Glutamatergic neuron (in vitro differentiated cells): ENCODE data around the gene SCRN1. TPM values are rescaled to one million over a fixed set of nuclear protein-coding genes. Genes with fewer than 3 reads are reported as not detected.

Experiments
- DNase-seq: peaks from one replicate; pipeline ENCODE4 v3.0.0; 2022
- H3K27ac Mint-ChIP-seq: one replicate; pipeline ENCODE4 v1.8.0; 2020; ENCODE audit warnings: mild to moderate bottlenecking, mixed read lengths, inconsistent platforms; ENCODE audit not compliant: unreplicated experiment
- H3K27me3 Mint-ChIP-seq: one replicate; pipeline ENCODE4 v1.8.0; 2020; ENCODE audit warnings: mild to moderate bottlenecking, moderate library complexity, mixed read lengths, inconsistent platforms; ENCODE audit not compliant: unreplicated experiment
- H3K36me3 Mint-ChIP-seq: one replicate; pipeline ENCODE4 v1.8.0; 2020; ENCODE audit warnings: mild to moderate bottlenecking, mixed read lengths, inconsistent platforms; ENCODE audit not compliant: unreplicated experiment
- H3K4me1 Mint-ChIP-seq: one replicate; pipeline ENCODE4 v1.8.0; 2020; ENCODE audit warnings: mild to moderate bottlenecking, low read depth, mixed read lengths, inconsistent platforms; ENCODE audit not compliant: unreplicated experiment
- H3K4me3 Mint-ChIP-seq: one replicate; pipeline ENCODE4 v1.8.0; 2020; ENCODE audit warnings: mild to moderate bottlenecking, mixed read lengths, inconsistent platforms; ENCODE audit not compliant: unreplicated experiment
- H3K9me3 Mint-ChIP-seq: one replicate; pipeline ENCODE4 v1.8.0; 2020; ENCODE audit warnings: mild to moderate bottlenecking, moderate library complexity, mixed read lengths, inconsistent platforms; ENCODE audit not compliant: unreplicated experiment
- CTCF ChIP-seq: fragments of 200-600 bp; sonication (generic); IDR thresholded peaks from one replicate; pipeline ENCODE4 v1.5.0; 2021; ENCODE audit not compliant: partially characterized antibody, unreplicated experiment
- total RNA-seq: library from RNA; stranded (reverse); fragmentation: NEBNext Ultra II Directional; extraction: Animal tissue kit (Norgen Biotek cat#: 25700); gene quantifications from one replicate; pipeline ENCODE4 v1.2.1, GENCODE V29; 2021; ENCODE audit not compliant: unreplicated experiment

SCRN1 gene
- total RNA-seq, 1 donor from 2014 or later, result 168 TPM

- Mint-ChIP-seq H3K4me3 (peak overlapping the region; percentile 98), H3K27ac (peak overlapping the region; percentile 87), H3K9me3 (peaks cover 9% of the 10 kb centered on the region), H3K36me3 (no peaks in the 10 kb centered on the region), H3K4me1 (peaks cover 14% of the 10 kb centered on the region), H3K27me3 (peaks cover 4% of the 10 kb centered on the region)
- DNase-seq, result no peak
- no peak for TF ChIP-seq CTCF
Observed at GRCh38 chr7:30027740-30028215, 38.2 kb upstream of the SCRN1 start.

DNA sequence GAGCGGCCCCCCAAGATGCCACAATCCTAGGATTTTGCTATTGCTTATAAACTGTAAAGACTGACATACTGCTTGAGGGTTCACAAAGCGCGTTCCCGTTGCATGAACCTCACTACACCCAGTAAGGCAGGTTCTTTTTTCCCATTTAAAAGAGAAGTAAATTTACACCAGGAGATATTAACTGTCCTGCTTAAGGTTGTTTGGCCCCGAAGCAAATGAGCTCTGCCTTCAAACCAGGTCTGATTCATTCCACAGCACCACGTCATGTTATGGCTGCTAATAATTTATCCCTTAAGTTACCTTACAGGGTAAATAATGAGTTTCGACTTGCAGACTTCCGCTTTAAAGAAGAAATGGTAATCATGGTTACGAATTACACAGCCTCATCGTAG lies 37.5 kb upstream of the SCRN1 start:
- H3K4me1 Mint-ChIP-seq, result peaks cover 10% of the 10 kb centered on the region
- no peak for TF ChIP-seq CTCF

GRCh38 chr7:30026229-30027064 lies 36.8 kb upstream of the SCRN1 start, which contains the start of gene FKBP14:
TSS of gene FKBP14 (minus strand) at chr7:30026702. CDS start at chr7:30026508, 194 bp downstream.
- no peak for TF ChIP-seq CTCF
- Mint-ChIP-seq H3K27ac (peak within 1 kb of the TSS; percentile 29), H3K4me3 (peak within 1 kb of the TSS; percentile 98), H3K4me1 (peaks cover 10% of the 10 kb centered on the region), H3K36me3 (no peaks in the 10 kb centered on the region), H3K27me3 (peaks cover 4% of the 10 kb centered on the region), H3K9me3 (peaks cover 9% of the 10 kb centered on the region)
- DNase-seq, result peak; percentile 92

More for the DNA sequence above, 37.5 kb upstream of the SCRN1 start:
- Mint-ChIP-seq H3K27me3 (peaks cover 4% of the 10 kb centered on the region), H3K4me3 (peak overlapping the region; percentile 98), H3K27ac (peak overlapping the region; percentile 29), H3K36me3 (no peaks in the 10 kb centered on the region), H3K9me3 (peaks cover 9% of the 10 kb centered on the region)
- DNase-seq, result no peak

DNA sequence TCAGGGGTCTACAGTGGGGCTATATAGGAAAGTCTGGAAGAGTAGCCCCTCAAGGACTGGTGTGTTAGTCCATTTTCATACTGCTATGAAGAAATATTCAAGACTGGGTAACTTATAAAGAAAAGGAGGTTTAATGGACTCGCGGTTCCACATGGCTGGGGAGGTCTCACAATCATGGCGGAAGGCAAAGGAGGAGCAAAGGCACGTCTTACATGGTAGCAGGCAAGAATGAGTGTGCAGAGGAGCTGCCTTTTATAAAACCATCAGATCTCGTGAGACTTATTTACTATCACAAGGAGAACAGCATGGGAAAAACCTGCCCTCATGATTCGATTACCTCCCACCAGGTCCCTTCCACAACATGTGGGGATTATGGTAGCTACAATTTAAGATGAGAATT lies 33.9 kb upstream of the SCRN1 start:
- H3K36me3 Mint-ChIP-seq, result no peaks in the 10 kb centered on the region
- DNase-seq, result no peak
- peaks cover 5% of the 10 kb centered on the region for H3K9me3 Mint-ChIP-seq
- no peak for TF ChIP-seq CTCF
- no peak overlapping the region for H3K4me3 Mint-ChIP-seq
- no peak overlapping the region for H3K27ac Mint-ChIP-seq
- H3K27me3 Mint-ChIP-seq, result peaks cover 4% of the 10 kb centered on the region
- peaks cover 10% of the 10 kb centered on the region for H3K4me1 Mint-ChIP-seq

DNA sequence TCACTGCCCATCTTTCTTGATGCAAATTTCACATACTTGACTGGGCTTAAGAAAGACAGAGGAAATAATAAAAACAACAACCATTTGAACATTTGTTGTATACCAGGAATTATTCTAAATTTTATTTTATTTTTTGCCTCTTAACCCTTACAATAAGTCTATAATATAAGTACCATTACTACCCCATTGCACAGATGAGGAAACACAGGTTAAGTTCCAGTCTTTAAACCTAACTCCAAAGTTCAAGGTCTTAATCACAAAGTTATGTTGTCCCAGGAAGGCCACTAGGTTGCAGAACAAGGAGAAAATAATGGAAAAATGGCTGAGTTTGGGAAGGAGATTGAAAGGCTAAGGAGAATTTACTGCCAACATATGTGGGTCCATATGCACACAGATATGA lies 33.4 kb upstream of the SCRN1 start:
- Mint-ChIP-seq H3K4me3 (no peak overlapping the region), H3K4me1 (peaks cover 10% of the 10 kb centered on the region), H3K27me3 (peaks cover 4% of the 10 kb centered on the region), H3K9me3 (peaks cover 4% of the 10 kb centered on the region), H3K36me3 (no peaks in the 10 kb centered on the region), H3K27ac (no peak overlapping the region)
- no peak for TF ChIP-seq CTCF
- no peak for DNase-seq
